ENCODE results near the gene AFF3.

- TF ChIP-seq SIN3A (IDR thresholded peaks at IDR 0.05; ENCODE audit: borderline replicate concordance, insufficient read depth, low read length) (no peak), POLR2AphosphoS5 (IDR thresholded peaks at IDR 0.05; ENCODE audit: low read depth, low read length) (no peak), TAF1 (IDR thresholded peaks at IDR 0.05; ENCODE audit: borderline replicate concordance, insufficient read depth, low read length) (no peak), REST (IDR thresholded peaks at IDR 0.05; ENCODE audit: insufficient read depth in 1 of 2, low read depth in 2 of 2, low read length in 2 of 2) (no peak)
These were observed 32.3 kb downstream of the AFF3 start for GRCh38 chr2:100109986-100110613.

All from PFSK-1 (cell line).